Measurements from ENCODE around the gene STX10.

- no peak for TF ChIP-seq EZH2phosphoT487 (IDR thresholded peaks at IDR 0.05; ENCODE audit: borderline replicate concordance, low read length)
- no peak for TF ChIP-seq CTCF (IDR thresholded peaks at IDR 0.05; ENCODE audit: low read depth, low read length, poor library complexity, severe bottlenecking)
These were observed 40.8 kb upstream of the STX10 start for GRCh38 chr19:13190781-13191540.

Measured in DOHH2 (cell line).